ENCODE data around the gene SLC6A11.

SLC6A11 gene

DNA sequence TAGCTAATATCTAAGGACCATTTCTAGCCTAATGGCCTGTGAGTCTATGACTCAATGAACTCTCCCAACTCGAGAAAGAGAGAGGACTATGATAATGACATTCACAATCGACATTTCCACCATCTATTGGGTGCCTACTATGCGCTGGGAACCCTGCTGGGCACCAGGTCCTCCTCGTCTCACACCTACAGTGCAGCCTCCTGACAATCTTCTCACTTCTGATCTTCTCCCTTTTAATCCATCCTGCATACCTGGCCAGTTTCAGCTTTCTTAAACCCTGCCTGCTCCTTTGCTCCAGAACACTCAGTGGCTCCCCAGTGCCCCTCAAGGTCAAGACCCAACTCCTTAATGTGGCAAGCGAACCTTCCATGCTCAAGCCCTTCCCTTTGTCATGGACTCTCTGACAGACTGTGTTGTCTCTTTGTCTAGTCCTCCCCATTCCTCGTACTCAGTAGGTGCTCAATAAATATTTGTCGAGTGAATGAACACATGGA lies 173.0 kb downstream of the SLC6A11 start:
- Histone ChIP-seq H3K4me3 (ENCODE audit: low read depth, low read length) (no peak overlapping the region), H3K9me3 (ENCODE audit: severe bottlenecking) (no peaks in the 10 kb centered on the region), H3K27ac (no peak overlapping the region), H3K36me3 (no peaks in the 10 kb centered on the region), H3K27me3 (ENCODE audit: insufficient read depth, low read depth, severe bottlenecking) (peaks cover 13% of the 10 kb centered on the region)
- no peak for DNase-seq
- TF ChIP-seq, protein P1, sequence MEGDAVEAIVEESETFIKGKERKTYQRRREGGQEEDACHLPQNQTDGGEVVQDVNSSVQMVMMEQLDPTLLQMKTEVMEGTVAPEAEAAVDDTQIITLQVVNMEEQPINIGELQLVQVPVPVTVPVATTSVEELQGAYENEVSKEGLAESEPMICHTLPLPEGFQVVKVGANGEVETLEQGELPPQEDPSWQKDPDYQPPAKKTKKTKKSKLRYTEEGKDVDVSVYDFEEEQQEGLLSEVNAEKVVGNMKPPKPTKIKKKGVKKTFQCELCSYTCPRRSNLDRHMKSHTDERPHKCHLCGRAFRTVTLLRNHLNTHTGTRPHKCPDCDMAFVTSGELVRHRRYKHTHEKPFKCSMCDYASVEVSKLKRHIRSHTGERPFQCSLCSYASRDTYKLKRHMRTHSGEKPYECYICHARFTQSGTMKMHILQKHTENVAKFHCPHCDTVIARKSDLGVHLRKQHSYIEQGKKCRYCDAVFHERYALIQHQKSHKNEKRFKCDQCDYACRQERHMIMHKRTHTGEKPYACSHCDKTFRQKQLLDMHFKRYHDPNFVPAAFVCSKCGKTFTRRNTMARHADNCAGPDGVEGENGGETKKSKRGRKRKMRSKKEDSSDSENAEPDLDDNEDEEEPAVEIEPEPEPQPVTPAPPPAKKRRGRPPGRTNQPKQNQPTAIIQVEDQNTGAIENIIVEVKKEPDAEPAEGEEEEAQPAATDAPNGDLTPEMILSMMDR (IDR thresholded peaks at IDR 0.05; ENCODE audit: low read depth, low read length): no peak
